DND-41 (cell line): ENCODE data around the gene NANS.
A peak's percentile ranks its signal among the peaks of the same experiment; 100 is the strongest.

Experiments used
- EZH2 ChIP-seq: IDR thresholded peaks from 3 replicates; pipeline ENCODE4 v1.6.1; 2012; ENCODE audit warnings: borderline replicate concordance, low read depth, mild to moderate bottlenecking, moderate library complexity, low read length, inconsistent platforms; ENCODE audit not compliant: severe bottlenecking
- TF ChIP-seq, protein P1 (sequence below): IDR thresholded peaks from 2 replicates; pipeline ENCODE4 v1.5.1; 2012; ENCODE audit warnings: borderline replicate concordance, low read length, moderate library complexity, mild to moderate bottlenecking; ENCODE audit not compliant: poor library complexity, severe bottlenecking; ENCODE audit errors: extremely low read depth

DNA sequence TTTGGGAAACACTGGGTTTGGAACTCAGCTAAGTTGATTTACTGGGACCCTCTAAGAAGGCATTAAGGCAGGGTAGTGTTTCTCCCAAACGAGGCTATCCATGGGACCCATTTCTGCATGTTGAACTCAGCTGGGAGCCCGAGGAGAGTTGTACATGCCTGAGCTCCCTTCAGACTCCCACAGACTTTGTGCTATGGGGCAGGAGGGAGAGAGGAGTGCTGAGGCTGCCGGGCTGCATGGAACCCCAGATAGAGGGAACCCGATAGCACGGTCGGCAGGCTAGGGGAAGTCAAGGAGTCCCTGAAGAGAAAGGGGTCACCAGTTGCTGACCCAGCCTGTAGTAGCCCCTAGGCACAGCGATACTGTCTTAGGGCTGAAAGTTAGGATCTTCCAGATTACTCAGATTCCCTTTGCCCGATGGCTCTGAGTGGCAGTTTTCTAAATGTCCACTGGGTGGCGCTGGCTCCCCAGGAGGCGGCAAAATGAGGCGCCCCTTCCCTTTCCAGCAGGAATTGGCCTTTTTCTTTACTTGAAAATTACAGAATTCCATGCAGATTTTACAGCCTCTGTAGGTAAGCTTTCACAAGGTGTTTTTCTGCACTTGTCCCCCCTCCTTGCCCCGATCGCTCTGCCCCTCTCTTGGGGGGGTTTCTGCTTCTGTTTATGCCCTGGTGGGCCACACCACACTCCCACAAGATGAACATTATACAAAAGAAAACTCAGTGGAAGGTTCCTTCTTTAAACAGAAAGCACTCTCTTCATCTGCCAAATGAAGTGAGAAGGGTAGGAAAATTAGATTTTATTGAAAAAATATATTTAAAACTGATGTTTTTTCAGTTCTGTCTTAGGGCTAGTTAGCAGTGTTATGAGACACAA lies 17.8 kb downstream of the NANS start:
- TF ChIP-seq, protein P1, sequence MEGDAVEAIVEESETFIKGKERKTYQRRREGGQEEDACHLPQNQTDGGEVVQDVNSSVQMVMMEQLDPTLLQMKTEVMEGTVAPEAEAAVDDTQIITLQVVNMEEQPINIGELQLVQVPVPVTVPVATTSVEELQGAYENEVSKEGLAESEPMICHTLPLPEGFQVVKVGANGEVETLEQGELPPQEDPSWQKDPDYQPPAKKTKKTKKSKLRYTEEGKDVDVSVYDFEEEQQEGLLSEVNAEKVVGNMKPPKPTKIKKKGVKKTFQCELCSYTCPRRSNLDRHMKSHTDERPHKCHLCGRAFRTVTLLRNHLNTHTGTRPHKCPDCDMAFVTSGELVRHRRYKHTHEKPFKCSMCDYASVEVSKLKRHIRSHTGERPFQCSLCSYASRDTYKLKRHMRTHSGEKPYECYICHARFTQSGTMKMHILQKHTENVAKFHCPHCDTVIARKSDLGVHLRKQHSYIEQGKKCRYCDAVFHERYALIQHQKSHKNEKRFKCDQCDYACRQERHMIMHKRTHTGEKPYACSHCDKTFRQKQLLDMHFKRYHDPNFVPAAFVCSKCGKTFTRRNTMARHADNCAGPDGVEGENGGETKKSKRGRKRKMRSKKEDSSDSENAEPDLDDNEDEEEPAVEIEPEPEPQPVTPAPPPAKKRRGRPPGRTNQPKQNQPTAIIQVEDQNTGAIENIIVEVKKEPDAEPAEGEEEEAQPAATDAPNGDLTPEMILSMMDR: peak; percentile 89
- TF ChIP-seq EZH2: no peak
